DMS79 treated with DMSO at 0.1 percent for 48 hours (cell line): ENCODE measurements around the gene IKZF2.
"Not testable (repeated sequence)": the region's sequence is repeated elsewhere in the genome, so short reads cannot be mapped to it uniquely, and the experiment has no call there.

ENCODE experiments used
- DNase-seq: peaks from one replicate; lab custom pipeline; 2025; lab: John Stamatoyannopoulos, UW

Gene IKZF2

DNA sequence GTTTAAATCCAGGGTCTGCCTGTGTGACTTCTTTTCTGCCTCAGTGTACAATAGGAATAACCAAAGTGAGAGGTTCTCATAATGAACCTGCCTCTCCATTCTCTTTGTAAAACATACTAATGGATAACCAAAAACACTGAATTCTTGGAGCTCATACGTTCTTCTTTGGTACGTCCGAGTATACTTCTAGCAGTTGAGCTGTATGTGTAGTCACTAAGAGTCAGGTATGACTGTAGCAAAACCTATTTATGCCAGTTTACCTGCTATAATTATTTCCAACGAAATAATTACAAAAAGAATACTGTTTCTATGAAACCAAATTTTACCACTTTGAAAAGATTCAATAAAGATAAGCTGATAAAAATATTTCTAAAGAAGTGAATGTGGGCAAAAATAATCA lies 109.2 kb downstream of the IKZF2 start:
- DNase-seq = no peak

DNA sequence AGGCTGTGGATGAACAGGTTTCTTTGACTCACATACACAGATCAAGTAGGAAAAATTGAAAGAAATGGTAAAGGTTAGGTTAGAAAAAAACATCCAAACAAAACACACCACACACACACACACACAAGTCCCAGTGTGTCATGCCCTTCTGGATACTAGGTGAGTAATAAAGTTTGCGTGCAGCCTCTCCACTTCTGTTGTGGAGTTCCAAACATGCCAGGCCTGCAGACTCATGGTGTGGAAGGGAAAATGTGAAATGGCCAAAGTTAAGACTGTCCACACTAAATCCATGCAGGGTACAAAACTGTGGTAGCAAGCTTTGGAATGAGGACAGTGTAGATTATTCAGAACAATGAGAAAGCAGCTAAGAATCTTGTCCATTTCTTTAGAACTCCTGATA lies 114.6 kb downstream of the IKZF2 start:
- DNase-seq = no peak

DNA sequence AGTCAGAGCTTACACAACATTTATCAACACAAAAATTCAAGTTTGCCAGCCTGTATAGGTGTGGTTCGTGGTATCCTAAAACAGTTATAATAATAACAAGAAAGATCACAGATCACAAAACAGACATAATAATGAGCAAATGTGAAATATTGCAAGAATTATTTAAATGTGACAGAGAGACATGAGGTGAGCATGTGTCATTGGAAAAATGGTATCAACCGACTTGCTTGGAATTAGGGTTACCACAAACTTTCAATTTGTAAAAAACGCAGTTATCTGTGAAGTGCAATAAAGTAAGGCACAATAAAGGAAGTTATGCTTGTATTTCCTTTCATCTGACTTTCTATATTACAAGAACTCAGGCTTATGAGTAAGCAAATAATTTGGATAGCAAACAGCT lies 116.8 kb downstream of the IKZF2 start:
- DNase-seq = no peak

DNA sequence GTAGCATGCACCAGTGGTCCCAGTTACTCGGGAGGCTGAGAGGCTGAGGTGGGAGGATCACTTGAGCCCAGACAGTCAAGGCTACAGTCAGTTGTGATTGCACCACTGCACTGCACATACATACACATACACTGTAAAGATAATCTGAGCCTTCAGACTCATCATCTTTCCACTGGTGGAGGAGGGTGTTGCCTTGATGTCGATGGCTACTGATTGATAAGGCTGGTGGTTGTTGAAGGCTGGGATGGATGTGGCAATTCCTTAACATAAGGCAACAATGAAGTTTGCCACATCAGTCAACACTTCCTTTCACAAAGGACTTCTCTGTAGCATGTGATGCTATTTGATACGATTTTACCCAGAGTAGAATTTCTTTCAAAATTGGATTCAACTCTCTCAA lies 118.8 kb downstream of the IKZF2 start:
- DNase-seq = no peak

DNA sequence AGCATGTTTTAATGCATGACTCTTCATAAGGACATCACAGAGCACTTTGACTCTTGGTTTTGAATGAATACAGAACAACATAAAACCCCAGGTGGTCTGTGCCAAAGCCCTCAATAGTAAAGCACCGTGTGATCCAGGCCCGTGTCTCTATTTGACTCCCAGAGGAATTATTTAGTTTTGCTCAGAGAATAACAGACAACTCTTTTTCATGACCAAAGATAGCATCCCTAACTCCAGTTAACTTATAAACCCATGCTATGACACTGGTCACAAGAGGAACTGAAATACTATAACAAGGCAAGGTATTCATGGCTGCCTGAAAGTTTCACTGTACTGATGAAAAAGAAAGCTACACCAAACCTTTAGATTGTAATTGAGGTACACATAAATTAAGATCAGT lies 128.4 kb downstream of the IKZF2 start:
- DNase-seq = no peak

DNA sequence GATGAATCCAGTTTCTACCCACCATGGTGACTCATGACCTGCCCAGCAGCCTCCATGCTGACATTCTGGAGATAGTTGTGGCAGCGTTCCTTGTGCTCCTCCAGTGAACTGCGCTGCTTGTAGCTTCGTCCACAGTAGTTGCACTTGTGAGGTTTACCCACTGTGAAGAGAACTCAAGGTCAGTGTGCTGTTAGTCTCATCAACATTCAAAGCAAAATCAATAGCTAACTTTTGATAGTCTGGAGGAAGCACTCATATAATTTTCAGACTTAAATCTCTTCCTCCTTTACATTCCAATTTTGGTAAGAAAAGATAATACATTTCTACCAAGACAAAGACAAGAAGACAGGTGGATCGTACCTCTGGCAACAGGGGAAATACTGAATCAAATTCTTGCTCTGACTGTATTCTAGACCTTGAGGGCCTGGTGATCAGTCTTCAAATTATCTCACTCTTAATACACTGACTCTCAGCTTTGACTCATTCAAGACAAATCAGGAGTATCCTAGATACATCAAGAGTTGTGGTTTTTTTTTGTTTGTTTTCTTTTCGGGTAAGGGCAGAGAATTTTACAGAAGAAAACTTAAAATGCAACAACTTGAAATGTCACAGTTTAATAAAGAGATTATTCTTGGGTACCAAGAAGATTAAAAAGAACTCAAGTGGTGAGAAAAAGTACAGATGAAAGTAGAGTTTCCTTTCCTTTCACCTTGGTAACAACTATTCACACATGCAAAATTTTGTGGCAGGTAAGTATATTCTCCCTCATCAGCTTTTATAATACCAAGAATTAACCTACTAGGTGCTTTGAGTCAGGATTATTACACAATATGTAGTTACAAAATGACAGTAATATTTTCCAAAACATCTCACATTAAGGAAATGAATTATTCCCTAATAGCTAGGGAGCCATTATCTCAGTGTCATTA lies 129.2 kb downstream of the IKZF2 start:
- no peak for DNase-seq

DNA sequence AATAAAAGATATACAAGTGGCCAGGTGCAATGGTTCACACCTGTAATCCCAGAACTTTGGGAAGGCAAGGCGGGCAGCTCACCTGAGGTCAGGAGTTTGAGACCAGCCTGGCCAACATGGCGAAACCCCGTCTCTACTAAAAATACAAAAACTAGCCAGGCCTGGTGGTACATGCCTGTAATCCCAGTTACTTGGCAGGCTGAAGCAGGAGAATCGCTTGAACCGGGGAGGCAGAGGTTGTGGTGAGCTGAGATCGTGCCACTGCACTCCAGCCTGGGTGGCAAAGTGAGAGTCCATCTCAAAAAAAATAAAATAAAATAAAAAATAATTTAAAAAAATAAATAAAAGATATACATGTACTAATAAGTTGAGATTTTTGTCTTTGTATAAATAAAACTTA lies 130.5 kb downstream of the IKZF2 start:
- not testable (repeated sequence) for DNase-seq

DNA sequence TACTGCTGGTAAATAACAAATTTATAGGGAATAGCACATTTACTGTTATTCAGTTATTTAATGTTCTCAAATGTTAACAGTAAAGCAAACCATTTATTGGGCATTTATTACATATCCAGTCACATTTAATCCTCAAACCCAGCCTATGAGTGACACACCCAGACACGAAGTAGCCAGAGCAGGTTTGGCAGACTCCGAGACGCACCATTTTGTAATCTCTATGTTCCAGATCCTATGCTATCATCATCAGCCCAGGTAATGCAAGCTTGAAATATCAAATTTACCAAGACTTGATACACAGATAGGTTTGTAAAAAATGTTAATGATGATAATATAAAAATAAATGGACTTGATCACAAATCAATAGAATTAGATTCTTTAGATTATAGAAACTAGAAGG lies 131.1 kb downstream of the IKZF2 start:
- DNase-seq = no peak

DNA sequence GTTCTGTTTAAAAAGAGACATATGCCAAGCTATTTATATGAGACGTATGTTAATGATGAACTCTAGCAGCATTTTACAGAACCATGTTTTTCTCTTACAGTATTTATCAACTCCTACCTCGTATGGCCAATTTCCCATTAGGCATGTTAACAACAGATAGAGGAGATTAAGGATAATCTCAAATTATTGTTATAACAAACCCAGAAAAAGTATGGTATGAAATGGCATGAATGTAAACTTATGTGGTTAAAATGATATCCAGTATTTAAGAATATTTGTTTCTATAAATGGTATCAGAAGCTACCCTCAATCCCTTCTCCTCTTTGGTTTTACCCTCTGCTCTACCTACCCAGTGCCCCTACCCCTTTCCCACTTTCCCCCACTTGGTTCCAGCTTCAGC lies 132.0 kb downstream of the IKZF2 start:
- DNase-seq = no peak

DNA sequence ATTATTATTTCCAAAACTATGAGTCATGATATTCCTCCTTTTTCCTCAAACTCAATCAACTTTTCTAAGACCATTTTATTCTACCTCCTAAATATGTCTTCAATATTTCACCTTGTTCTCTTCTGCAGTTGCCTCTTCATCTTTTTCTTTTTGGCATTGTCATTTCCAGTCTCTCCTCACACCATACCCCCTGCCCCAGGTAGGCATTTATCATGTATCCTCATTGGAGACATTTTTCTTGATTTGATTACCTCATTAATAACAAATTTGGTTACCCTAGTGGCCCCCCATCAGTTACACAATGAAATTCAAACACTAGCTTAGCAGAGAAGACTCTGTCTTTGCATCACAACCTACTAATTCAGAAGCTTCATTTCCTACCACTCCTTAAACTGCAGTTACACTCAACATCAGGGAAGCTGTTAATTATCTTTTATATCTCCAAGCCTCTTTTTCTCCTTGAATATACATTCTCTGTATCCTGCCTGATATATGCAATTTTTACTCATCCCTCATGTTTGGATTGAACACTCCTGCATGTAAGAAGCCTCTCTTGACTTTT lies 133.0 kb downstream of the IKZF2 start:
- DNase-seq = no peak

DNA sequence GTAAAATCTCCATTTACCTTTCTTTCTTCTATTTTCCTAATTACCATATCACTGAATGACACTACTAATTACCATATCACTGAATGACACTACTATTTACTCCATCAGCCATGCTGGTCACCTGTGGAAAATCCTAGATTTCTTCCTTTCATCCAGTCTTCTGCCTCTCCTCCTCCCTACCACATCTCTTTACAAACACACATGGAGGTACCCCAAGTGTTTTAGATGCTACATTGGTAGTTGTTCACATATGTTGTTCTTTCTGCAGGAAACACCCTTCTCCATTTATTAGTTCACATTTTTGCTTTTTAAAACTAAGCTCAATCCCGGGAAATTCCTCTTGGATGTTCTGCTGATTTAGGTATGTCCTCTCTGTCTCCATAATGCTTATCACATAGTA lies 134.0 kb downstream of the IKZF2 start:
- no peak for DNase-seq

DNA sequence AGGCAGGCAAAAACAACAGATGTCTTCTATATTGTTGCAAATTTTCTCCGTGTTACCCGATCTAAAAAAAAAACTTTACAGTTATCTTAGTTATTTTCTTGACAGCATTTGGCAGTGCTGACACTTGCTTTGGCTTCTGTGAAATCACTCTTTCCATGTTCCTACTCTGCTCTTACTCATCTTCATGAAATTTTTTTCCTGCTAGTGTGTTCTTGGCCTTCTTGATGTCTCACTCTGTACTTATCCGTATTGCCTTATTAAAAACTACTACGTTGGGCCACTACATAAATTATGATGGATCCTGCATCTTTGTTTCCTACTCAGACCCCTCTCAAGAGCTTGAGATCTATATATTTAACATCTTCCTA lies 134.4 kb downstream of the IKZF2 start:
- no peak for DNase-seq

DNA sequence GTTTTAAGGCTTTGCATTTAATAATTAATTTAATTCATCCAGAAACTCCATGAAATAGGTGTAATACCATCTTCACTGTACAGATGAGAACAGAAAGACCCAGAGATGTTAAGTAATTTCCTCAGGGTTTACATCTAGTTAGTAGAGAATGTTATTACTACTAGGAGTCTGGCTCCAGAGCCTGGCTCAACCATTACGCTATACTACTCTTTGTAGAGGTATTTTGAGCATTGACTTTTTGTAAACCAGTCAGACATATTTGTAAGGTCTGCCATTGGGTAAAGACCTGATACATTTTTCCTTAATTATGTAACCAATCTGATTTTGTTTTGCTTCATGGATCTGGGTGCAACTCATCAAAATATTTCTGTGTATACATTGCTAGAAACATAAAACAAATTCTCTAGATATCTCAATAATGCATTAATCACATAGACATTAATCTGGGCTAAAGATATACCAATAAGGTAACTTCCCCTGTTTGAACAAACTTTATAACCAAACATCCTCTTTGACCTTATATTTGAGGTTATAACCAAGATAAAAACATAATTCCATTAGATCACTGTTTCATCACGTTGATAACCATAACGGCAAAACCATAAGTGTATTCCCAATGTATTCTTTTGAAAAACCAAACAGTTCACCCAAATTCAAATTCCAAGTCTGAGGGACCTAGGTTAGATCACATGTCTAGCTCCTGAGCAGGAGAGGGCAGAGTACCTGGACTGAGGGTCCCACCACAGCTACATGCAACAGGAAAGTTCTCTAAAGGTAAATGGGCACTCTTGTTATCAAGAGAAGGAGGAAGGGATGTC lies 135.0 kb downstream of the IKZF2 start:
- no peak for DNase-seq

DNA sequence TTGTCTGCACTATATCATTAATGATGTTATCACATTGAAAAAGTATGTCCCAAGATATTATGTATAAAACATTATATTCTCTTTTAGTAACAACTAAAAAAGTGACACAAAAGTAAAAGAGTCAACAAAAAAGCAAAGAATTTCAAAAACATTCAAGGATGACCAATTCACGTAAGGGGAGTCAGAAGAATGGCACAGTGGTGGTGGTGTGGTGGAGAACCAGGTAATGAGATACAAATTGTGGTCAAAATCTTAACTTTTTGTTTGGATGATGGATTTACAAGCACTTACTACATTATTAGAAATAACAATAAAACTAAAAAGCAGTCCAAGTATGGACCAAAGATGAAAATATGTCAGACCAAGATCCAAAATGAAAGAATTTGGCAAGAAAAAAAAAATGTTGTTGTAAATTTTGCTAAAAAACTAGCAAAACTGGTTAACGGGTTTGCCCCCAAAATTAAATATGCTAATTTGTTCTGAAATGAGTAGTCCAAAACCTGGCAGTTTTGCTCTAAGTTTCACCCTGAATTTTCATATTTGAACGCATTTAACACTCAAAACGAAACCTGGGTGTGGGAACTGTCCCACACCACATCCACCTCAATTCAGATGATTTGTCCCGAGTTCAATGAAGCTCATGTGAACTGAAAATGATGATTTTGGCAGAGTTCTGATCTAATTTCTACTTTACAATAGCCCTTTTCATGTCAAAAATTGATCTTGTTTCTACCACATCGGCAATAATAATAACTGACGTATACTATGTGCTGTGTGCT lies 135.8 kb downstream of the IKZF2 start:
- no peak for DNase-seq

DNA sequence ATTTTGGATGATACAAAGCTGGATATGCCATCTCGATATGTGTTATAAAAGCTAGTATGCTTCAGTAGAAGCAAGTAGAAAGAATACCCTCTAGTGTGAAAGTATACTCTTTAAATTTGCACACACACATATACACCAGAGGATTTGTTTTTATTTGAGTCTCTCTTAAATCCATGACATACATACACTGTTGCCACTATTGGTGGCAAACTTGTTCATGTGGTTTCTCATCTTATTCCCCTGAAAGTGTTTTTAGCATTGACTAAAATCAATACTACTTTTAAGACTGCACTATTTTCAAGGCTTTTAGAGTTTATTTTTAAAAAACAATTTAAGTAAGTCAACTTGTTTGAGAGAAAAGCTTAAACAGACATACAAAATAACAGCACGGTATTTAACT lies 137.4 kb downstream of the IKZF2 start:
- no peak for DNase-seq

DNA sequence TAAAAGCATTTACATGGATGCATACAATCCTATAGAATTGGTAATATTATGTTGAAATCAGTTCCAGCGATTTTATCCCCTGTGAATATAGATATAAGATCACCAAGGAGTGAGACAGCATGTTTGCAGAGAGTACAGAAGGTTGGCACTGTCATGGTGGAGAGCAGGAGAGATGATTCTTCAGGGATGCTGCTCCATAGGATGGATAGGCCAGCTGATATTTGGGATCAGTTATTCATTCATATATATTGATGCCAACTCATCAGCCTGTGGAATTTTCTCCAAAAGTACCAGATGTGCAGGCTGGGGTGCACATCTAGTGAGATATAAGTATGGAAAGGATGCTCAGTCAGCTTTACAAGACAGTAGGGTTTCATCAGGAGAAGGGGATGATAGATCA lies 139.9 kb downstream of the IKZF2 start:
- DNase-seq = no peak

DNA sequence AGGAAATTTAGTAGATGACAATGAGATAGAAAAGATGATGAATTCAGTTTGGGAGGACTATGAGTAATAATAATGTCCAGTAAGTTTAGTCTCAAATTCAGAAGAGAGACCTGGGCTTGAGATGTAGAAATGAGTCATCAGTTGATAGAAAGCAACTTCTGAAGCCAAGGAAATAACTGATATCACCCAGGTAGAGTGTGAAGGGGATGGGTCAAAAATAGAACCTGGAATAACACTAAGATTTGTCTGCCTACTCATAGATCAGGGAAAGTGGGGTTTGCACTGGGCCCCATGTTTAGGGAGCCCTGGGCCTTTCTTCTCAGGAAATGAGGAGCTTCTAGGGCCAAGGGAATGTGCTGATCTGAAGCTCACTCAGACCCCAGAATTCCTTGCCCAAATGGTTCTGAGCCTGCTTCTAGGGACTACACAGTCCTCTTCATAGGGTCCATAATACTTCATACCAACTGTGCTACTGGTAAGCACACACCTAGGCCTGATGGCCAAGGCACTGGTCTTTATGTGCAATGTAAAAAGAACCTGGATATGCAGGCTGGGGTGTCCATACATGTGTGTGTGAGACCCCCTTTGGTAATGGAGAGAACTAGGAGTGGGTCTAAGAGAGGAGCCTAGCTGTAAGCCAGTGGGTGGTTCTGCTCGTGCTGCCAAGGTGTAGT lies 141.2 kb downstream of the IKZF2 start:
- no peak for DNase-seq

DNA sequence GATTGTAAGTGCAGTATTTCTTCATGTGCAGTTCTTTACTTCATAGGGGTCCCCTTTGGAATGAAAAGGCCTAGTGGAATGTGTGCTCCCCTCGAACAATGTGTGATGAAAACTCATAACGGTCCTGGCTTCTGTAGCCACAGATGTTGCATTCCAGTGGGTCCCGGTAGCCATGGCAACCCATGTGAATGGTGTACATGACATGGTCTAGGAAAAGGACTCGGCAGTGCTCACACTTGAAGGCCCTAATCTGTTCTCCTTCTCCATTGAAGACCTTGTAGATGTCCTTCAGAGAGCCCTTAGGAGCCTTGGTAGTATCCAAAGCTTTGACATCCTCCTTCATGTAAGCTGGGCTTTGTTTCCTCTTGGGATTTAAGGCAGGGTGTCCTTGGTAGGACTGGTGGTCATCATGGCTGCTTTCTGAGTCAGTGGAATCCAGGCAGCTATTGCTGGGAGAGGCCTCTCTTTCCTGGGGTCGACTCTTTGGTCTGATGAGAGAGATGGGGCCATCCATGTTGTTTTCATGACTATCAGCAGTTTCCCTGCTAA lies 144.0 kb downstream of the IKZF2 start:
- no peak for DNase-seq

DNA sequence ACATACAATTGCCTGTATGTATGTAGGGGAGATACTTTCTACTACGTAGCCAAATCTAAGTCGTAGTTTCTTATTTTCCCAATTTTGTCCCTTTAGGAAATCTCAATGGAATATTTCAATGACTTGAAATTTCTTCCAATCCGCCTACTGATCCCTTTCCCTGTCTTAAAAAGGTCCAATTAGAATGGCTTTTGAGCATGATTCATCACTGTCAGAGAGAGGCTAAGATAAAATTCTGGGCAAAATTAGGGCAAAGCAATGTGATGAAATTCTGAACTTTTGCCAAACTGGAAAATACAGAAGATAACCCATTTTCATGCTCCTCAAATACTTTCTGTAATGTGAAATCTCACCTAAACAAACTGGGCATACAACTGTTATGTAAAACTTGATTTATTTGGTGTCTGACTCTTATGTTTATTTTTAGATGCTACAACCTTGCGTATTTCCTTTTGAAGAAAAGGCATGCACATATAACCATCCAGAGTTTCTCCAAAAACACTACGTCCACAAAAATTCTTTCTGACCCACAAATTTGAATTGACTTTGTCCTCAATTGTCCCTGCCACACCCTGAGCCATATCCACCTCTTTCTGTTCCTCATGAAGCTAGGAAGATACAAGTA lies 147.1 kb downstream of the IKZF2 start:
- DNase-seq = no peak

DNA sequence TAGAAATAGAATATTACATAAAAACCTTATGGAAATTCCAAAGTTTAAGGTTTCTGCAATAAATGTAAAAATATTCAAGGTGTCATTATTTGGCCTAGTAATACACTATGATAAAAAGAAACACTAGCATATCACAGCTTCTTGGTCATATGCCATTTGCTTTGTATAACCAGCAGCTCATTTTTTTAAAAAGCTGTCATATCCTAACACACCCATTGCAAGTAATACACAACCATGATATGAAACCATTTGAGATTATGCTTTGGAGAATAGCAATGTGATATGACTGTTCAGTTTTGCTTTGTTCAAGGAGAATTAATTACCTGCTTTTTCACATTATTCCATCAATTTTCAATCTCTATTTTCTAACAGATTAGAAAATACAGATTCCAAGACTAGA lies 149.0 kb downstream of the IKZF2 start:
- no peak for DNase-seq
